Superior temporal gyrus (tissue), 1 donor: ENCODE results near the gene PTH2.
A peak's percentile ranks its signal among the peaks of the same experiment; 100 is the strongest.
"Not testable (repeated sequence)": the region's sequence is repeated elsewhere in the genome, so short reads cannot be mapped to it uniquely, and the experiment has no call there.

ENCODE experiments used
- DNase-seq: peaks from one replicate; pipeline ENCODE4 v3.0.0-alpha.2; 2016; ENCODE audit errors: extremely low spot score

The PTH2 gene

DNA sequence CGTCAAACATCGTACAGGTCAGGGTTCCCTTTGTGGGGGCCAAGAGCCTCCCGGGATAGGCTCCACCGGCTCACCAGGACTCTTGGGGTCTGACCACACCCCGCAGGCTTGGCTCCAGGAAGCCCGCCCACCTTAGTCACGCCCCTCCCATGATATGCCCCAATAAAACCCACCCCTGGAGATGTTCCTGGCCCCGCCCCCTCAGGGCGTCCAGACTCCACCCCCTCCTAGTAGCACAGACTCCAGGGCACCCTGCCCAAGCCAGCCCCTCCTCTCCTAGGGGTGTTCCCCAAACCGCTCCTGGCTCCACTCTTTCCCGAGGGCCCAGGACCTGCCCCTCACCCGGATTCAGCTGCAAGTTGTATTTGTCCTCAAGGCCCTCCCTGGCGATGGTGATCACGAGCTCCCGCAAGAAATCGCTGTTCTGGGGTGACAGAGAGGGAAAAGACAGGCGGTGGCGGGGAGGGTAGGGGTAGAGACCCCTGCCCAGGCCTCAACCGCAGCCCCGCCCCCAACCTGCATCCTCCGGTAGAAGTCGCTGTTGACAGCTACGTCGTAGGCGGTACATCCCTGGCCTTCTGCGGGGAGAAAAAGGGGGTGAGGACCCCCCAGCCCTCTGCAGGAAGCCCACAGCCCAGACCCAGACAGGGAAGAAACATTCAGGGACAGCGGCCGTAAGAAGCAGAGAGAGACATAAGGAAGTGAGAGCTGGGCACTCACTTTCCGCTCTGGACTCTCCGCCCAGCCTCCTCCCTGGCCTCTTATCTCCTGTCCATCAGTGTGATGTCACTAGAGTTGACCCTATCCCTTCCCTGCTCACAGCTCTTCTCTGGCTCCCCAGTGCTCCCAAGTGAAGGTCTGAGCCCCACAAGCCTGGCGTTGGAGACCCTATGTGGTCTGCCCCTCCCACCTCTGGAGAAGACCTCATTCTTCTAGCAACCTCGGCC lies 24.5 kb upstream of the PTH2 start:
- no peak for DNase-seq

- DNase-seq: no peak
Measured at GRCh38 chr19:49445997-49446396, 22.8 kb upstream of the PTH2 start.

DNA sequence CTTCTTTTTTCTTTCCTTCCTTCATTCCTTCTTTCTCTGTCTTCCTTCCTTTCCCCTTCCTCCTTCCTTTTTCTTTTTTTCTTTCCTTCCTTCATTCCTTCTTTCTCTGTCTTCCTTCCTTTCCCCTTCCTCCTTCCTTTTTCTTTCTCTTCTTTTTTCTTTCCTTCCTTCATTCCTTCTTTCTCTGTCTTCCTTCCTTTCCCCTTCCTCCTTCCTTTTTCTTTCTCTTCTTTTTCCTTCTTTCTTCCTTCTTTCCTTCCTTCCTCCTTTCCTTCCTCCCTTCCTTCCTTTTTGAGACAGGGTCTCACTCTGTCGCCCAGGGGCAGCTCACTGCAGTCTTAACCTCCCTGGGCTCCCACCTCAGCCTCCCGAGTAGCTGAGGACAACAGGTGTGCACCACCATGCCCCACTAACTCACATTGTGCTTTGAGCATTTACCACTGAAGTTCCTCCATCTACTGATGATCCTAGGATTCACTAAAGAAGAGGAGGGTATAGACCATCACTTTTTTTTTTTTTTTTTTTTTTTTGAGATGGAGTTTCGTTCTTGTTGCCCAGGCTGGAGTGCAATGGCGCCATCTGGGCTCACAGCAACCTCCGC lies 21.0 kb upstream of the PTH2 start:
- DNase-seq: not testable (repeated sequence)

DNA sequence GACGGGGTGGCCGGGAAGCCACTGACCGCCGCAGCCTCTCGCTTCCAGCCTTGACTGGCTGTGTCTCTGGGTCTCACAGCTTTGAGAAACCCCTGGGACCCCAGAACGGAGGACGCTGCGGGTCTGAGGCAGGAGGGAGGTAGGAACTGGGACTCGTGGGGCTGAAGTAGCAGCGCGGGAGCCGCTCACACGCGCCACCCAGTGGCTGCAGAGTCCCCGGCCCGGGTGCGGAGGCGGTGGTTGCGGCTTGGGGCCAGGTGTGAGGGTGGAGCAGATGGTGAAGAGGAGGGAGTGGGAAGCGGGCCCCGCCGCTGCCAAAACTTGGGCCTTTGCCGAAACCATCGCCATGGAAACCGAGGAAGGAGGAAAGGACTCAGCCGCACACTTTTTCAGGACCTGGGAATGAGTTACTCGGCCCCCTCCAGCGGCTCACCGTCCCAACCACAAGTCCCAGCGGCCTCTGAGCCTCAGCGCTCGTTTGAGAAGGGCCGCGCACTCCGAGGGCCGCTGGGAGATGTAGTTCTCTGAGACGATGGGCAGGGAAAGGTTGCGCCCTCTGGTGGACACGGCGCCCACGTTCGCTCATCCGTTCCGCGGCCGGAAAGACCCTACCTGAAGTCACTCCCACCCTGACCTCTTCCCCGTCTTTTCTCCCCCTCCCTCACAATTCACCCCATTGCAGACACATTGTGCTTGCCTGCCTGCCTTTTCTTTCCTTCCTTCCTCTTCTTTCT lies 20.3 kb upstream of the PTH2 start:
- peak; percentile 96 for DNase-seq

DNA sequence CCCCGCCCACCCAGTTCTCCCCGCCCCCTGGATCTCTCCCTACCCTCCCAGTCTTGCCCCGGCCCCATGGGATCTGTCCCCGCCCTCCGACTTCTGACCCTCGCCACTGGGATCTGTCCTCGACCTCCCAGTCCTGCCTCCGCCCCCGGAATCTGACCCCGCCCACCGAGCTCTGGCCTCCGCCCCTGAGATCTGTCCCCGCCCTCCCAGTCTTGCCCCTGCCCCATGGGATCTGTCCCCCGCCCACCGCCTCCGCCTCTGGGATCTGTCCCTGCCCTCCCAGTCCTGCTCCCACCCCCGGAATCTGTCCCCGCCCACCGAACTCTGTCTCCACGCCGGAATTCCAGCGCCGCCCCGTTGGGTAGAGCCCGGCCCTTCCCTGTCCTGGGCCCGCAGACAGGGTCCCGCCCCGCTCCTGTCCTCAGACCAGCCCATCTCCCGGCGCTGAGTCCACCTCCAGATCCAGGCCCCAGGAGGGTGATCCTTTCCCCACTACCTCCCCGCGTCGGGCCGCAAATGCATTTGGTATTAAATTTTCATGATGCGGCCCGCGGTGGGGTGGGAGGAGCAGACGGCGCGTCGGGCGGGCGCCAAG lies 19.6 kb upstream of the PTH2 start:
- DNase-seq: no peak

DNA sequence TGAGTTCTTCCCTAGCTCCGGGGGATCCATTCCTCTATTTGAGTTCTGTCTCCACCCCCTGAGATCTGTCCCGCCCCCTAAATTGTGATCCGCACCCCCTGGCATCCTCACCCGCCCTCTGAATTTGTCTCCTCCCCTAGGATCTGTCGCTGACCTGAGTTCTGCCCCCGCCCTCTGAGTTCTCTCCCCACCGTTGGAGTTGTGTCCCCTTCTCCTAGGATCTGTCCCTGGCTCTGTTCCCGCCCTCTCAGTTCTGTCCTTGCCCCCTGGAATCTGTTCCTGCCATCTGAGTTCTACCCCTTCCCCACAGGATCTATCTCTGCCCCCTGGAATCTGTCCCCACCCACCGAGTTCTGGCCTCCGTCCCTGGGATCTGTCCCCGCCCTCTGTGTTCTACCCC lies 19.1 kb upstream of the PTH2 start:
- no peak for DNase-seq

GRCh38 chr19:49441960-49442350 lies 18.7 kb upstream of the PTH2 start:
- no peak for DNase-seq

- no peak for DNase-seq
Measured at GRCh38 chr19:49441210-49441959, 18.1 kb upstream of the PTH2 start, which contains the start of gene SLC17A7. Gene SLC17A7, minus strand, starts transcription at chr19:49441527. Its CDS starts 148 bp downstream, at chr19:49441379.

GRCh38 chr19:49440439-49441209 lies 17.4 kb upstream of the PTH2 start:
- DNase-seq: no peak

GRCh38 chr19:49439836-49440235 lies 16.6 kb upstream of the PTH2 start:
- DNase-seq: no peak

DNA sequence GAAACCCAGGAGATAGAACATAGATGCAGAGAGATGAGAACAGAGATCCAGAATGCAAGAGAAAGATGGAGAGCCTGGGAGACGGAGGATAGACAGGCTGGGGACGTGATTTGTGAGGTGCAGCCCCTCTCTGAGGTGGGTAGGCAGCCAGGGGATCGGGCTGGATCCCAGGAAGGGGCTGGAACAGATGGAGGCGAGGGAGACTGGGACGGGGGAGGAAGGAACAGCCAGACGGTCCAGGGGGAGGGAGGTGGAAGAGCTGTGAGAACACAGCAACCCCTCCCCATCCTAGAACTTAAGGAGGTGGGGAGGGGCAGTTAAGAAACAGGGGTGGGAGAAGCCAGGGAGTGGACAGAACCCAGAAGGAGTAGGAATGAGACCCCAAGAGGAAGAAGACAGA lies 15.0 kb upstream of the PTH2 start:
- DNase-seq: no peak

DNA sequence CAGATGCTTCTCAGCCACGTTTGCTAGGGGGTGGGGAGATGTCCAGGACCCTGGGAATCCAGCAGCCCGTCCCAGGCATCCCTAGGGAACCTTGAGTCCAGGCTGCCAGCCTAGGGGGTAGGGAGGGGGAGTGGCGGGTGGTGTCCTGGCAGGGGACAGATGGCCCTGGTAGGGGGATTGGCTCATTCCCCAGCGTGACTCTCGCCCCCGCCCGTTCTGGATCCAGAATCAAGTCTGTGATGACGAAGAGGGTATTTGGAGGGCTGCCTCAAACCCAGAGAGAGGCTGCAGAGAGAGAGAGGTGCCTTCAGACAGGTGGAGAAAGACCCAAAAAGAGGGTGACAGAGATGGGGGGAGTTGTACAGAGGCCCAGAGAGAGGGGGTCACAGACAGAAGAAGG lies 14.0 kb upstream of the PTH2 start:
- DNase-seq: no peak

DNA sequence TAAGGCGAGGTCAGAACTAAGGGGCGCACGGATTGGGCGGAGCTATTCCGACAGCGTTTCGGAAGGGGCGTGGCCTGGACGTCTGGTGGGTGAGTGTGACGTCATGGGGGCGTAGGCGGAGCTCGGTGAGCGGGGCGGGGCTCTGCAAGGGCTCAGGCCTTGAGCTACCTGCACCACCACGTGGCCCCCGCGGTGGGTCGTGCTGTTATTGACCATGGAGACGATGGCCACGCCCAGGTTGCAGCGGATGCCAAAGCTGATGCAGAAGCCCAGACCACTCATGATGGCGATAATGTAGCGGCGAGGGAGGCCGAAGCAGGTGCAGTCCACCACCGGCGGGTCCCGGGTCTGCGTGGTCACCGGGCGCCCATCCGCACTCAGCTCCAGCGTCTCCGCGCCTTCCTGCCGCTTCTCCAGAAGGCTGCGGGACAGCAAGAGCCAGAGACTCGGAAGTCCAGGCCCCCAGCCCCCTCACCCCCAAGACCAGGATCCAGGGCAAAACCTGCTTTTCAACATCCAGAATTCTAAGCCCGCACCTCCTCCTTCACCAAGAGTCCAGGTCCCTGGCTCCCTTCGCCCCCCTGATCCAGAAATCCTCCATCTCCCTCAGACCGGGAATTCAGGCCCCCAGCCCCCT lies 13.3 kb upstream of the PTH2 start:
- no peak for DNase-seq

DNA sequence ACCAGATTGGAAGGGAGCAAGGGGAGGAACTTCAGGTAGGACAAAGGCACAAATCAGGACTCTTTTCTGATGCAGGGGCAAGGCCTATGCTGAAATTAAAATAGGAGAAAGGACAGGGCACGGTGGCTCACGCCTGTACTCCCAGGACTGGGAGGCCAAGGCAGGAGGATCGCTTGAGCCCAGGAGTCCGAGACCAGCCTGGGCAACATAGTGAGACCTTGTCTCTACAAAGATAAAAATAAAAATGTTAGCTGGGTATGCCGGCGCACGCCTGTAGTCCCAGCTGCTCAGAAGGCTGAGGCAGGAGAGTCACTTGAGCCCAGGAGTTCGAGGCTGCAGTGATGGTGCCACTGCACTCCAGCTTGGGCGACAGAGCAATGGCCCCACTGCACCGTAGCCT lies 12.4 kb upstream of the PTH2 start:
- no peak for DNase-seq

GRCh38 chr19:49434907-49435583 lies 11.8 kb upstream of the PTH2 start:
- no peak for DNase-seq

GRCh38 chr19:49433240-49433901 lies 10.1 kb upstream of the PTH2 start:
- DNase-seq: no peak

DNA sequence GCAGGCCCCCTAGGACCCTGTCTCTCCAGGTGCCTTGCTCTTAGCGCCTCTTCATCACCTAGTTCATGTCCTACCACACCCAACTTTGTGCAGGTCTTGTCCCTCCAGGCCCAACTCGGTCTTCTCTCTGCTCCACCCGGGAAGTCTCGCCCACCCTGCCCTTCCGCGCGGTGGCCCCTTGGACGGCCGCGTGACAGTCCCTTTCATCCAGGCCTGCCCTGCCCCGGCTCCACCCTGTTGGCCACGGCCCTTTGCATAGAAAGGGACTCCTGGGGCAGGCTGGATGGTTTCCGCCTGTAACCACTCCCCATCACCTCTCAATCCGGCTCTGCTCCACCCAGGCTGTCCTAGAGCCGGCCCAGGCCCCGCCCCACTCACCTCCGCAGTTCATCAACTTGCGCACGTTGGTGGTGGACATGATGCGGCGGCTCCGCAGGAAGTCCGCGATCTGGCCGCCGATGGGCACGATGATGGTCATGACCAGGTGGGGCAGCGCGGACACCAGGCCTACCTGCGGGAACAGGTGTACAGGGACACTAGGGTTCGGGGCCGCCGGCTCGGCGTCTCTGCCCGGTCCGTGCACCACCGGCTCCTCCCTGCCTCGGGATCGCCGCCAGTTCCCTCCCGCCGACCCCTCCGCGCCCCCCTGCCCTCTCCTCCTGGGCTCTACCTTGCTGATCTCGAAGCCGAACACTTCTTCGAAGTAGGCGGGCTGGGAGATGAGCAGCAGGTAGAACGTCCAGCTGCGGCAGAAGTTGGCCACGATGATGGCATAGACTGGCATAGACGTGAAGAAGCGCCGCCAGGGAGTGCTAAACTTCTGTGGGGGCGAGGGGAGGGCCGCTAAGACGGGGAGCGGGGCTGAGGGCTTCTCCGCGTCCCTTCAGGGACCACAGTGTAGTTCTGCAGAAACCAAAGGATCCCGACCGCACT lies 9.2 kb upstream of the PTH2 start:
- DNase-seq: no peak

DNA sequence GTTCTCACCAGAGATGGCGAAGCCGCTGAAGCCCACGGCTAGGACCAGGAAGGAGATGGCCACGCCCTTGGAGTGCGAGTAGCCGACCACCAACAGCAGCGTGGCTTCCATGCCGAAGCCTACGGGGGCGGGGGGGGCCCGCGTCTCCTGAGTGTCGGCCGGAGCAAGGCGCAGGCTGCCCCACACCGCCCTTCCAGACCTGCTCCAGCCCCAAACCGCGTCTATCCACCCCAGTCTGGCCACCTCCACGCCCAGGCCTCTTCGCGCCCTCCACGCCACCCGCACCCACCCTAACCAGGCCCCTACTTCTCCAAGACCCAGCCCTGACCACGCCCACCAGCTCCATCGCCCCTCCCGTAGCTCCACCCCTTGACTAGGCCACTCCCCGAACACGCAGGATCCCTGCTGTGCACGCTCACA lies 8.1 kb upstream of the PTH2 start:
- DNase-seq: no peak
